GM12891 (cell line): Measurements from ENCODE around the gene ZBTB7A.
A peak's percentile ranks its signal among the peaks of the same experiment; 100 is the strongest.

Experiments
- POLR2A ChIP-seq: IDR thresholded peaks from 2 replicates; pipeline ENCODE4 v1.6.1; 2011; ENCODE audit warnings: low read depth, low read length, control low read depth
- POLR2AphosphoS5 ChIP-seq: IDR thresholded peaks from 2 replicates; pipeline ENCODE4 v1.6.1; 2011; ENCODE audit warnings: low read depth, low read length, control low read depth
- POU2F2 ChIP-seq: IDR thresholded peaks from 2 replicates; pipeline ENCODE4 v1.6.1; 2011; ENCODE audit warnings: low read depth, mild to moderate bottlenecking, control low read depth, low read length, moderate library complexity
- SPI1 ChIP-seq: IDR thresholded peaks from 2 replicates; pipeline ENCODE4 v1.6.1; 2011; ENCODE audit warnings: low read depth, low read length, control low read depth
- TAF1 ChIP-seq: IDR thresholded peaks from 2 replicates; pipeline ENCODE4 v1.6.1; 2011; ENCODE audit warnings: low read depth, low read length, control low read depth

- TF ChIP-seq POLR2AphosphoS5: no peak
- no peak for TF ChIP-seq TAF1
- peak; percentile 13; the same call in 1 of the 2 replicates for TF ChIP-seq POLR2A
- TF ChIP-seq SPI1: no peak
- TF ChIP-seq POU2F2: no peak
These were observed 4.0 kb downstream of the ZBTB7A start for GRCh38 chr19:4062419-4063368.
